AG08396 (cell line): ENCODE measurements around the gene TRABD2A.

Source experiments
- DNase-seq: peaks from one replicate; pipeline ENCODE4 v3.0.0; 2012; ENCODE audit warnings: low spot score, mixed read lengths

The TRABD2A gene

GRCh38 chr2:84816426-84817026, 64.4 kb downstream of the TRABD2A start:
- no peak for DNase-seq

DNA sequence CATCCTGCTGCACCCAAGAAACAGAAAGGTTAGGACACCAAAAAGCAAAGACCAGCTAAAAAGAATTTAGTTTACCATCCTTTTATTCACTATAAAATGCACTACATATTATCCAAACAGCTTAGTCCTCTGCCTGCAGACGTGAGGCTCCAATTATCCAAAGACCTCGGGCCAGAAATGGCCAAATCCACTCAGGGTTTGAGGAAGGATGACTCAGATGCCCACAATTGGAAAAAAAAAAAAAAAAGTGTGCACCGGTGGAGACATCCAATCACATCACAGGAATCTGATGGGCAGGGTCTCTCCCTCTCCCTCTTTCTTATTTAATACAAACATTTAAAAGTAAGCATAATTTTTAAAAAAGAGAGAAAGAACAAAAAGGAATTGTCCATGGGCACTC, 65.7 kb downstream of the TRABD2A start:
- peak; percentile 46 for DNase-seq

GRCh38 chr2:84811839-84812431, 68.9 kb downstream of the TRABD2A start:
- DNase-seq: no peak

- no peak for DNase-seq
Observed at GRCh38 chr2:84808279-84808678, 72.6 kb downstream of the TRABD2A start.

GRCh38 chr2:84807063-84807485, 73.8 kb downstream of the TRABD2A start:
- DNase-seq: peak; percentile 85

DNA sequence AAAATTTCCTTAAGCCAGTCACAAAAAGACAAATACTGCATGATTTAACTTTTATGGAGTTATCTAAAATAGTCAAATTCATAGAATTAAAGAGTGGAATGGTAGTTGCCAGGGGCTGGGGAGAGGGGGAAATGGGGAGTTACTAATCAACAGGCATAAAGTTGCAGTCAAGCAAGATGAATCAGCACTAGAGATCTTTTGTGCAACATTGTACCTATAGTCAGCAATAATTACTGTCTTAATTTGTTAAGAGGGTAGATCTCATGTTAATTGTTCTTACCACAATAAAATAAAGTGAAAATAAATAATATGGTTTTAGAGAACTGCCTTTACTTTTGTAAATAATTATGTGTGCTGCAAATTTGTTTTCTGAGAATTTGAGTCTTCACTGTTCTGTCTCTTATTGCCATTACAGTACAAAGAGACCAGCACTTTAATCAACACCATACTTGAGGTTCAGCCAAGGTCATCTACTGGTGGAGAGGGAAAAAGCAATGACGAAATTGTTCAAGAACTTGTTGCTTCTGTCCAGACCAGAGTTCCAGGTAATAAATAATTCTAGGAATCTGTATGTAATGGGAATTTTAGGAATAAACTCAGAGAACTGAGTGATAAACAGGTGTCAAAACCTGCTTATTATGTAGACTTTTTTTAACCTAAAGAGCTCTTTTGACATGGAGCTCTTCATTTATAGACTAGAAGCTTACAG, 75.5 kb downstream of the TRABD2A start:
- no peak for DNase-seq

DNA sequence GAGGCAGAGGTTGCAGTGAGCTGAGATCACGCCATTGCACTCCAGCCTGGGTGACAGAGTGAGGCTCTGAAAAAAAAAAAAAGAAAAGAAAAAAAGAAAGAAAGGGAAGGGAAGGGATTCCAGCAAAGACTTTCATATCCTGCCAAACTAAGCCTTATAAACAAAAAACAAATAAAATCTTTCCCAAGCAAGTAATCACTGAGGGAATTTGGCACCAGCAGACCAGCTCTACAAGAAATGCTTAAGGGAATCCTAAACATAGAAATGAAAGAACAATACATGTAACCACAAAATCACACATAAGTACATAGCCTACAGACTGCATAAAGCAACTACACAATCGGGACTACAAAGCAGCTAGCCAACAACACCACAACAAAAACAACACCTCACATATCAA, 79.1 kb downstream of the TRABD2A start:
- no peak for DNase-seq

DNA sequence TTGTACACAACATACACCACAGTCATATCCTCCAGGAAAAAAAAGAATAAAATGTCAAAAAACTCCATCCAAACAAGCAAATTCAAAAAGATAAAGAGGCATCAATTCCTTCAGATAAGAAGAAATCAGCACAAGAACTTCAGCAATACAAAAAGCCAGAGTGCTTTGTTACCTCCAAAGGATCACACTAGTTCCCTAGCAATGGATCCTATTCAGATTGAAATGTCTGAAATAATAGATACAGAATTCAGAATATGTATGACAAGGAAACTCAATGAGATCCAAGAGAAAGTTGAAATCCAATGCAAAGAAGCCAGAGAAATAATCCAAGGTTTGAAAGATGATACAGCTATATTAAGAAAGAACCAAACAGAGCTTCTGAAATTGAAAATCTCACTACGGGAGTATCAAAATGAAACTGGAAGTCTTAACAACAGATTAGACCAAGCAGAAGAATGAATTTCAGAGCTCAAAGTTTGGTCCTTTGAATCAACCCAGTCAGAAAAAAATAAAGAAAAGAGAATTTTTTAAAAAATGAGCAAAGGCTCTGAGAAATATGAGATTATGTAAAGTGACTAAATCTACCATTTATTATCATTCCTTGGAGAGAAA, 80.6 kb downstream of the TRABD2A start:
- DNase-seq: no peak

GRCh38 chr2:84799772-84800171, 81.1 kb downstream of the TRABD2A start:
- no peak for DNase-seq

- DNase-seq: no peak
Observed at GRCh38 chr2:84797271-84797670, 83.6 kb downstream of the TRABD2A start.

- DNase-seq: no peak
Observed at GRCh38 chr2:84796798-84797197, 84.1 kb downstream of the TRABD2A start.

GRCh38 chr2:84793641-84794040, 87.2 kb downstream of the TRABD2A start:
- DNase-seq: no peak

DNA sequence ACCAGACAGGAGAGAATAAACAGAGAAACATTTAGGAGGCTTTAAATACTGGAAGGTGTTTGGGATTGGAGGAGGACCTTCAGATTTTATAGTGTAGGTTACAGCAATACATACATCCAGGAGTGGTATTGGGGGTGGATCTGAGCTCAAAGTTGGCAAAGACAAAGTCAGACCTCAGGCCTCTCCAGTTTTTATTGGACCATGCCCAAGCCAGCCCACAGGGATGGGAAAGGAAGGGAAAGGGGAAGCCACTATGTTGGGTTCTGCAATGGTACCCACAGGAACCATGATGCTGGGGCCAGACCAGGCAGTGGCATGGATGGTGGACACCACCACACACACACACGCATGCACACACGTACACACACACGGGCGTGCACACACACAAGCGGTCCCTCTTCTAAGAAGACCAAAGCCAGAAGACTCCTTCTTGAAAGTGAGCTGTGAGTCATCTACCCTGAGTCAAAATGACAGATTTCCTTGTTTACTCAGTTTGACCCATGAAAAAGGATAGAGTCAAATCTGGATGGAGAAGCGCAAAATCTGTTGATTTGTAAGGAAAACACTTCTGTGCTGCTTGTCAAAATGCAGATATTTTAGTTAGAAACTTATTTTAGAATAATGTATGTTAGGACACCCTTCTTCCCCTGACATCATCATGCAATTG, 87.9 kb downstream of the TRABD2A start:
- DNase-seq: no peak

DNA sequence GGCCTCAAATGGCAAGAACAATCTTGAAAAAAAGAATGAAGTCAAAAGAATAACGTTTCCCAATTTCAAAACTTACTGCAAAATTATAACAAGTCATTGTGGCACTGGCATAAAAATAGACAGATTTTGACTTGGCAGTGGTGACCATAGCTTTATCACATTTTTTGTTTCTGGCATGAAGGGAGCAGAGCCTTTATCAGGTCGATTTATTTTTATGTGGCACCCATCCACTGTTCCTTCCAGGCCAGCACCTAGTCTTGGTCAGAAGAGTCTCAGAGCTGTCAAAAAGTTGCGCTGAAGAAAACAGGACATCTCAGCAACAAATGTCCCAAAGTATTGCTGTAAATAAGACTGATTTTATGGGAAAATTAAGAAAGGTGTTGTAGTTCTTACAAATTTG, 92.4 kb downstream of the TRABD2A start:
- no peak for DNase-seq

DNA sequence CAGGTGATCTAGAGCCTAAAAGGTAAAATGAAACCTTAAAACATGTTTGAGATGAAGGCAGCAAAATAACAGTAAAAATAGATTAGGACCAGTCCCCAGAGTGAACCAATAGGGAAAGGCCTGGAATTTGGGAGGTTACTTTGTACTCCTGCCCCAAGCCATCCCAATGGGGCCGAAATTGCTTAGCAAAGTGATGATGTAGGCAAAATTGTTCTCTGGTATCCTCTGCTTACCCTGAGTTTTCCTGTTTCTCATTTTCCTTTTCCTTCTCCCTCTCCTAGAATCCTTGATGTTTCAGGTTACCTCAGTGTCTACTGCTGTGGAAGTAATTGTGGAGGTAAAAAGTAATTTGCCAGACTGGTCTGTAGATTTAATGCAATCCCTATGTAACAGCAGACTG, 92.9 kb downstream of the TRABD2A start:
- no peak for DNase-seq

DNA sequence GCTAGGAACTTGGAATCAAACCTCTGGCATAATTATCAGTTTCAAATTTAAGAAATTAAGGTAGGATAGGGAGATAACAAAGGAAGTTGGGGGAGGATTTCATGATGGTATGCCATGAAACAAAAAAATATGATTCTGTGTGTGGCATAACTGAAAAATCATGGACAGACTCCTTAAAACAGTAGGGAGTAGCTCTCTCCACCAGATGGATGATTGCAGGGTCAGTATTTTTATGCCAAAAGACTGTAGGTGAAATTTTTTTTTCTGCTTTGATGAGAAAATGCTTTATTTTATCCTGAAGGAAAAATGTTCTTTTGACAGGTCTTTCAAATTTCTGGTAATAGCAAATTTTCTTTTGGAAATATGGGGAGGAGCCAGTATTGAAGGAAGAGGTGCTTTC, 94.3 kb downstream of the TRABD2A start:
- DNase-seq: no peak

- no peak for DNase-seq
Observed at GRCh38 chr2:84785950-84786349, 94.9 kb downstream of the TRABD2A start.

GRCh38 chr2:84782717-84783442, 98.0 kb downstream of the TRABD2A start:
- DNase-seq: no peak

GRCh38 chr2:84781942-84782716, 98.8 kb downstream of the TRABD2A start:
- DNase-seq: peak; percentile 21

DNA sequence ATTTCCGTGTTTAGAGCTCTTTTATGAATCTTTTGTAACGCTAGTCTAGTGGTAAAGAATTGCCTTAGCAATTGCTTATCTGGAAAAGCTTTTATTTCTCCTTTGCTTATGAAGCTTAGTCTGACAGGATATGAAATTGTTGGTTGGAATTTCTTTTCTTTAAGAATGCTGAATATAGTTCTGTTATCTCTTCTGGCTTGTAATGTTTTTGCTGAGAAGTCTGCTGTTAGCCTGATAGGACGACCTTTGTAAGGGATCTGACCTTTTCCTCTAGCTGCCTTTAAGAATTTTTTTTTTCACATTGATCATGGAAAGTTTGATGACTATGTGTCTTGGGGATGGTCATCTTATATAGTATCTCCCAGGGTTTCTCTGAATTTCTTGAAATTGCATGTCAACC, 101.1 kb downstream of the TRABD2A start:
- no peak for DNase-seq
